Thyroid gland (tissue), 4 donors: ENCODE measurements around the gene STKLD1. TPM values are rescaled to one million over a fixed set of nuclear protein-coding genes. Genes with fewer than 3 reads are reported as not detected.

Source experiments
- DNase-seq, 2 donors: peaks; one replicate each; pipeline ENCODE4 v3.0.0-alpha.2; 2019
- H3K27ac ChIP-seq, 3 donors: fragments of 200-600 bp; sonication (generic); 1 replicate in 2 of 3; 2 replicates in 1 of 3; pipeline ENCODE4 v1.5.1; 2016 to 2019; ENCODE audit warnings: mild to moderate bottlenecking in 1 of 3, moderate library complexity in 1 of 3
- H3K27me3 ChIP-seq: fragments of 200-600 bp; sonication (generic); one replicate; pipeline ENCODE4 v1.5.1; 2019
- H3K36me3 ChIP-seq, 2 donors: fragments of 200-600 bp; sonication (generic); one replicate each; pipeline ENCODE4 v1.5.1; 2016 to 2019
- H3K4me1 ChIP-seq, 2 donors: fragments of 200-600 bp; sonication (generic); one replicate each; pipeline ENCODE4 v1.5.1; 2017 to 2019
- H3K4me3 ChIP-seq, 3 donors: fragments of 200-600 bp; sonication (generic); replicated peaks in 1 of 3; 1 replicate in 2 of 3; 2 replicates in 1 of 3; pipeline ENCODE4 v1.5.1; 2016; ENCODE audit warnings: mild to moderate bottlenecking in 1 of 3
- H3K9me3 ChIP-seq: fragments of 200-600 bp; sonication (generic); one replicate; pipeline ENCODE4 v1.5.1; 2017
- POLR2A ChIP-seq, 2 donors: fragments of 450-650 bp; IDR thresholded peaks; one replicate each; pipeline ENCODE4 v1.6.1; 2017; ENCODE audit warnings: antibody characterized with exemption in 2 of 2, mild to moderate bottlenecking in 2 of 2, moderate library complexity in 1 of 2
- WGBS, 2 donors: methylation state at CpG; one replicate each; pipeline ENCODE4 v1.1.5; 2017; 5-methylcytosine and 5-hydroxymethylcytosine counted together
- intact Hi-C: fragments of 100-400 bp; cut with DNase I; formaldehyde crosslinking; loops from one replicate; pipeline ENCODE4 v1.15.1; 2023
- total RNA-seq, 4 donors: library from RNA; depleted of rRNA; stranded (reverse); fragments of >200 nt; gene quantifications; one replicate each; pipeline ENCODE4 v1.2.3, GENCODE V29; 2016
- TF ChIP-seq, protein P1 (sequence below), 6 experiments: fragments of 200-600 bp in 3 of 6; fragments of 450-650 bp in 3 of 6; sonication (generic) in 3 of 6; IDR thresholded peaks; one replicate each; pipeline ENCODE4 v1.5.1; 2016 to 2019; ENCODE audit warnings: antibody characterized with exemption in 6 of 6, mild to moderate bottlenecking in 2 of 6, inconsistent platforms in 1 of 6, moderate library complexity in 1 of 6

STKLD1 gene
- total RNA-seq, 4 donors from 2014 or later, result 1.6 to 2.2 TPM; not detected in 2

- intact Hi-C loops, result no loop called here
- H3K9me3 ChIP-seq, result no peaks in the 10 kb centered on the region
- no peaks in the 10 kb centered on the region for H3K36me3 ChIP-seq
- no peak for TF ChIP-seq POLR2A (IDR thresholded peaks at IDR 0.05)
- TF ChIP-seq, protein P1, sequence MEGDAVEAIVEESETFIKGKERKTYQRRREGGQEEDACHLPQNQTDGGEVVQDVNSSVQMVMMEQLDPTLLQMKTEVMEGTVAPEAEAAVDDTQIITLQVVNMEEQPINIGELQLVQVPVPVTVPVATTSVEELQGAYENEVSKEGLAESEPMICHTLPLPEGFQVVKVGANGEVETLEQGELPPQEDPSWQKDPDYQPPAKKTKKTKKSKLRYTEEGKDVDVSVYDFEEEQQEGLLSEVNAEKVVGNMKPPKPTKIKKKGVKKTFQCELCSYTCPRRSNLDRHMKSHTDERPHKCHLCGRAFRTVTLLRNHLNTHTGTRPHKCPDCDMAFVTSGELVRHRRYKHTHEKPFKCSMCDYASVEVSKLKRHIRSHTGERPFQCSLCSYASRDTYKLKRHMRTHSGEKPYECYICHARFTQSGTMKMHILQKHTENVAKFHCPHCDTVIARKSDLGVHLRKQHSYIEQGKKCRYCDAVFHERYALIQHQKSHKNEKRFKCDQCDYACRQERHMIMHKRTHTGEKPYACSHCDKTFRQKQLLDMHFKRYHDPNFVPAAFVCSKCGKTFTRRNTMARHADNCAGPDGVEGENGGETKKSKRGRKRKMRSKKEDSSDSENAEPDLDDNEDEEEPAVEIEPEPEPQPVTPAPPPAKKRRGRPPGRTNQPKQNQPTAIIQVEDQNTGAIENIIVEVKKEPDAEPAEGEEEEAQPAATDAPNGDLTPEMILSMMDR (IDR thresholded peaks at IDR 0.05), result no peak
- 86 to 94% methylated on average over 3 to 6 of the region's 11 CpGs for WGBS, 2 donors
- H3K4me1 ChIP-seq, result peaks cover 0 to 9% of the 10 kb centered on the region in 2 donors
- H3K4me3 ChIP-seq, result no peak overlapping the region
- DNase-seq, result no peak
- H3K27ac ChIP-seq, result no peak overlapping the region
- H3K27me3 ChIP-seq, result no peaks in the 10 kb centered on the region
Measured at GRCh38 chr9:133433351-133433843, 57.2 kb downstream of the STKLD1 start.

- 77 to 93% methylated on average over 2 to 10 of the region's 16 CpGs for WGBS, 2 donors
- H3K36me3 ChIP-seq, result no peaks in the 10 kb centered on the region
- no peaks in the 10 kb centered on the region for H3K9me3 ChIP-seq
- intact Hi-C loops, result no loop called here
- no peaks in the 10 kb centered on the region for H3K4me1 ChIP-seq
- no peak overlapping the region for H3K27ac ChIP-seq
- no peak for DNase-seq
- no peak overlapping the region for H3K4me3 ChIP-seq
- TF ChIP-seq, protein P1 (IDR thresholded peaks at IDR 0.05), result no peak
- TF ChIP-seq POLR2A (IDR thresholded peaks at IDR 0.05), result no peak
- no peaks in the 10 kb centered on the region for H3K27me3 ChIP-seq
Measured at GRCh38 chr9:133436681-133437080, 60.5 kb downstream of the STKLD1 start.

DNA sequence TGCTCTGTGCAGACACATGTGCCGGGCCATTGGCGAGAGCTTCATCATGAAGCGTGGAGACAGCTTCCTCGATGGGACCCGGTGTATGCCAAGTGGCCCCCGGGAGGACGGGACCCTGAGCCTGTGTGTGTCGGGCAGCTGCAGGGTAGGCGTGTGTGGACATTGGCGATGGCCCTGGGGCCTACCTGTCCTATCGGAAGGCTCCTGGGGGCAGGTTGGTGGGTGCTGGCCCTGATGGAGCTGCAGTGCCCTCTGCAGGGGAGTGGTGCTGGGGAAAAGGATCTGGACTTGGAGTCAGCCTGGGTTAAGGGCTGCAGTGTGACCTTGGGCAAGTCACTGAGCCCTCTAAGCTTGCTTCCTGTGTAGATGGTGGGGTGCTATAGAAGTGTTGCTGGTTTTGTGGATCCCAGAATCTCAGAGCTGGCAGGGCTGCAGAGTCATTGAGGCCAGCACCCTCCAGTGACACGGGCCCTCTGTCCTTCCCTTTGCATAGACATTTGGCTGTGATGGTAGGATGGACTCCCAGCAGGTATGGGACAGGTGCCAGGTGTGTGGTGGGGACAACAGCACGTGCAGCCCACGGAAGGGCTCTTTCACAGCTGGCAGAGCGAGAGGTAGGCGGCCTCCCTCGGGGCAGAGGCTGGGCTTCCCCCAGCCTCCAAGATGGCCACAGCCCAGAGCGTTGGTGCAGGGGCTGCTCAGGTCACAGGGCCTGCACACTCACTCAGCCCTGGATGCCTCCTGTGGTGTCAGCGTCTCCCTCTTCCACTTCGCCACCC is 61.8 kb downstream of the STKLD1 start:
- H3K36me3 ChIP-seq, result no peaks in the 10 kb centered on the region
- no peak for DNase-seq
- 92 to 93% methylated on average over 11 to 20 of the region's 20 CpGs for WGBS, 2 donors
- H3K27ac ChIP-seq, result no peak overlapping the region
- intact Hi-C loops, result no loop called here
- no peaks in the 10 kb centered on the region for H3K9me3 ChIP-seq
- H3K4me3 ChIP-seq, result no peak overlapping the region
- TF ChIP-seq, protein P1 (IDR thresholded peaks at IDR 0.05), result no peak
- no peak for TF ChIP-seq POLR2A (IDR thresholded peaks at IDR 0.05)
- H3K4me1 ChIP-seq, result no peaks in the 10 kb centered on the region
- H3K27me3 ChIP-seq, result no peaks in the 10 kb centered on the region

GRCh38 chr9:133439337-133439736 is 63.2 kb downstream of the STKLD1 start:
- Histone ChIP-seq H3K36me3 (no peaks in the 10 kb centered on the region), H3K27me3 (no peaks in the 10 kb centered on the region), H3K27ac (no peak overlapping the region), H3K4me3 (no peak overlapping the region), H3K9me3 (no peaks in the 10 kb centered on the region), H3K4me1 (no peaks in the 10 kb centered on the region)
- WGBS, 2 donors, result 67 to 75% methylated on average over 4 of the region's 4 CpGs
- TF ChIP-seq, protein P1 (IDR thresholded peaks at IDR 0.05), result no peak
- no peak for TF ChIP-seq POLR2A (IDR thresholded peaks at IDR 0.05)
- intact Hi-C loops, result no loop called here
- no peak for DNase-seq

- Histone ChIP-seq H3K9me3 (no peaks in the 10 kb centered on the region), H3K4me3 (no peak overlapping the region), H3K27me3 (no peaks in the 10 kb centered on the region), H3K36me3 (no peaks in the 10 kb centered on the region), H3K4me1 (no peaks in the 10 kb centered on the region), H3K27ac (no peak overlapping the region)
- 91 to 94% methylated on average over 9 to 12 of the region's 12 CpGs for WGBS, 2 donors
- no peak for DNase-seq
- TF ChIP-seq, protein P1 (IDR thresholded peaks at IDR 0.05), result no peak
- TF ChIP-seq POLR2A (IDR thresholded peaks at IDR 0.05), result no peak
- intact Hi-C loops, result no loop called here
Measured at GRCh38 chr9:133440874-133441273, 64.7 kb downstream of the STKLD1 start.
